Subcutaneous abdominal adipose tissue (tissue), 5 donors: ENCODE measurements around the gene PRKAB1.
A peak's percentile ranks its signal among the peaks of the same experiment; 100 is the strongest.

Source experiments
- H3K27ac ChIP-seq: one replicate; pipeline ENCODE4 v1.7.0; 2013; ENCODE audit warnings: low read depth, mild to moderate bottlenecking, inconsistent platforms, low read length, moderate library complexity
- H3K27me3 ChIP-seq, 5 donors: one replicate each; pipeline ENCODE4 v1.7.0; 2013; ENCODE audit warnings: low read length in 5 of 5, inconsistent platforms in 1 of 5; ENCODE audit not compliant: control insufficient read depth in 5 of 5, insufficient read depth in 4 of 5
- H3K36me3 ChIP-seq, 5 donors: one replicate each; pipeline ENCODE4 v1.7.0; 2013; ENCODE audit warnings: low read length in 5 of 5; ENCODE audit not compliant: control insufficient read depth in 5 of 5, insufficient read depth in 5 of 5
- H3K4me1 ChIP-seq, 5 donors: one replicate each; pipeline ENCODE4 v1.7.0; 2013; ENCODE audit warnings: low read length in 5 of 5, mild to moderate bottlenecking in 3 of 5, moderate library complexity in 1 of 5; ENCODE audit not compliant: control insufficient read depth in 5 of 5, insufficient read depth in 5 of 5
- H3K4me3 ChIP-seq, 5 donors: one replicate each; pipeline ENCODE4 v1.7.0; 2013; ENCODE audit warnings: low read length in 5 of 5, low read depth in 1 of 5
- H3K9ac ChIP-seq, 5 donors: one replicate each; pipeline ENCODE4 v1.7.0; 2013; ENCODE audit warnings: low read length in 5 of 5, mild to moderate bottlenecking in 4 of 5, moderate library complexity in 3 of 5
- H3K9me3 ChIP-seq, 5 donors: one replicate each; pipeline ENCODE4 v1.7.0; 2013; ENCODE audit warnings: low read length in 5 of 5; ENCODE audit not compliant: control insufficient read depth in 5 of 5
- donor health status: healthy.
- donor health status: healthy.
- donor health status: healthy.
- donor health status: healthy.
- donor health status: healthy.

The PRKAB1 gene

GRCh38 chr12:119682639-119683252 lies 14.8 kb downstream of the PRKAB1 start:
- H3K9ac ChIP-seq: peak overlapping the region in 1 of 5 donors; percentile 6
- no peaks in the 10 kb centered on the region for H3K9me3 ChIP-seq
- H3K27ac ChIP-seq: peak overlapping the region; percentile 18
- peaks cover 13 to 42% (median 41%) of the 10 kb centered on the region in 5 donors for H3K36me3 ChIP-seq
- peaks cover 3 to 71% (median 14%) of the 10 kb centered on the region in 5 donors for H3K4me1 ChIP-seq
- no peaks in the 10 kb centered on the region for H3K27me3 ChIP-seq
- H3K4me3 ChIP-seq: no peak overlapping the region

GRCh38 chr12:119683413-119683812 lies 15.5 kb downstream of the PRKAB1 start:
- no peak overlapping the region for H3K9ac ChIP-seq
- no peaks in the 10 kb centered on the region for H3K9me3 ChIP-seq
- no peaks in the 10 kb centered on the region for H3K27me3 ChIP-seq
- peaks cover 9 to 37% (median 35%) of the 10 kb centered on the region in 5 donors for H3K36me3 ChIP-seq
- H3K4me1 ChIP-seq: peaks cover 3 to 77% (median 14%) of the 10 kb centered on the region in 5 donors
- no peak overlapping the region for H3K4me3 ChIP-seq
- no peak overlapping the region for H3K27ac ChIP-seq

- Histone ChIP-seq H3K4me3 (no peak overlapping the region), H3K27ac (no peak overlapping the region), H3K27me3 (no peaks in the 10 kb centered on the region), H3K36me3 (peaks cover 5 to 32% (median 31%) of the 10 kb centered on the region in 5 donors), H3K4me1 (peaks cover 3 to 77% (median 14%) of the 10 kb centered on the region in 5 donors), H3K9ac (no peak overlapping the region), H3K9me3 (no peaks in the 10 kb centered on the region)
Measured at GRCh38 chr12:119683816-119684215, 15.9 kb downstream of the PRKAB1 start.

- Histone ChIP-seq H3K27me3 (no peaks in the 10 kb centered on the region), H3K36me3 (peaks cover 3 to 22% (median 21%) of the 10 kb centered on the region in 5 donors), H3K4me1 (peaks cover 3 to 68% (median 14%) of the 10 kb centered on the region in 5 donors), H3K4me3 (no peak overlapping the region), H3K9me3 (no peaks in the 10 kb centered on the region), H3K9ac (no peak overlapping the region), H3K27ac (no peak overlapping the region)
Measured at GRCh38 chr12:119684711-119685369, 16.9 kb downstream of the PRKAB1 start.

- peaks cover 3 to 17% (median 15%) of the 10 kb centered on the region in 5 donors for H3K36me3 ChIP-seq
- H3K4me3 ChIP-seq: no peak overlapping the region
Measured at GRCh38 chr12:119685375-119685774, 17.4 kb downstream of the PRKAB1 start.

GRCh38 chr12:119686355-119686754 lies 18.4 kb downstream of the PRKAB1 start:
- Histone ChIP-seq H3K9ac (no peak overlapping the region), H3K4me3 (no peak overlapping the region), H3K27ac (no peak overlapping the region), H3K4me1 (peaks cover 0 to 61% (median 3%) of the 10 kb centered on the region in 5 donors), H3K27me3 (no peaks in the 10 kb centered on the region), H3K9me3 (no peaks in the 10 kb centered on the region), H3K36me3 (peaks cover 0 to 7% (median 5%) of the 10 kb centered on the region in 5 donors)

More at GRCh38 chr12:119685375-119685774, 17.4 kb downstream of the PRKAB1 start:
- no peaks in the 10 kb centered on the region for H3K9me3 ChIP-seq
- peaks cover 3 to 64% (median 11%) of the 10 kb centered on the region in 5 donors for H3K4me1 ChIP-seq
- no peaks in the 10 kb centered on the region for H3K27me3 ChIP-seq
- H3K27ac ChIP-seq: no peak overlapping the region
- no peak overlapping the region for H3K9ac ChIP-seq

GRCh38 chr12:119686776-119687175 lies 18.8 kb downstream of the PRKAB1 start:
- H3K36me3 ChIP-seq: peaks cover 0 to 3% (median 1%) of the 10 kb centered on the region in 5 donors
- no peak overlapping the region for H3K27ac ChIP-seq
- H3K27me3 ChIP-seq: no peaks in the 10 kb centered on the region
- H3K4me1 ChIP-seq: peaks cover 0 to 61% (median 3%) of the 10 kb centered on the region in 5 donors
- peak overlapping the region in 1 of 5 donors; percentile 24 for H3K4me3 ChIP-seq
- H3K9me3 ChIP-seq: no peaks in the 10 kb centered on the region
- H3K9ac ChIP-seq: no peak overlapping the region

- H3K4me1 ChIP-seq: peaks cover 0 to 61% (median 3%) of the 10 kb centered on the region in 5 donors
- H3K4me3 ChIP-seq: peak overlapping the region in 2 of 5 donors; percentile 16 to 24
- no peaks in the 10 kb centered on the region for H3K27me3 ChIP-seq
- H3K9ac ChIP-seq: no peak overlapping the region
- H3K27ac ChIP-seq: no peak overlapping the region
- no peaks in the 10 kb centered on the region for H3K9me3 ChIP-seq
- H3K36me3 ChIP-seq: no peaks in the 10 kb centered on the region
Measured at GRCh38 chr12:119687406-119687805, 19.5 kb downstream of the PRKAB1 start.

GRCh38 chr12:119687879-119688278 lies 19.9 kb downstream of the PRKAB1 start:
- Histone ChIP-seq H3K27ac (no peak overlapping the region), H3K4me3 (no peak overlapping the region), H3K27me3 (no peaks in the 10 kb centered on the region), H3K36me3 (no peaks in the 10 kb centered on the region), H3K9me3 (no peaks in the 10 kb centered on the region), H3K4me1 (peaks cover 0 to 61% (median 3%) of the 10 kb centered on the region in 5 donors), H3K9ac (no peak overlapping the region)

GRCh38 chr12:119689935-119690500 lies 22.1 kb downstream of the PRKAB1 start:
- Histone ChIP-seq H3K4me3 (no peak overlapping the region), H3K27me3 (no peaks in the 10 kb centered on the region), H3K4me1 (peaks cover 0 to 58% (median 3%) of the 10 kb centered on the region in 5 donors), H3K9ac (no peak overlapping the region), H3K9me3 (no peaks in the 10 kb centered on the region), H3K36me3 (no peaks in the 10 kb centered on the region), H3K27ac (no peak overlapping the region)
